ENCODE measurements around the gene PLEKHA8. TPM values are rescaled to one million over a fixed set of nuclear protein-coding genes. Genes with fewer than 3 reads are reported as not detected.

The PLEKHA8 gene
- total and polyA plus RNA-seq, 10 of the 15 experiments (the other 5 are each of a cell fraction or from before 2014, with no cell fraction given) = 1.1 to 13.2 (median 5.7) TPM

- no peak overlapping the region for H2AFZ ChIP-seq (ENCODE audit: control insufficient read depth, low read depth, low read length)
- H3K9me3 ChIP-seq (replicated peaks; ENCODE audit: control insufficient read depth, insufficient read depth, low read length) = no peaks in the 10 kb centered on the region
- no peak overlapping the region for H3K9ac ChIP-seq (ENCODE audit: control insufficient read depth, insufficient read depth, low read length)
- H3K79me2 ChIP-seq (ENCODE audit: control insufficient read depth, insufficient read depth, low read length) = no peaks in the 10 kb centered on the region
- no peak for FAIRE-seq
- H4K20me1 ChIP-seq (ENCODE audit: control insufficient read depth, insufficient read depth) = no peaks in the 10 kb centered on the region
- no TSS peak for BruUV-seq (replicated peaks)
- no peak overlapping the region for H3K4me2 ChIP-seq (ENCODE audit: control insufficient read depth, insufficient read depth)
- no peak for DNase-seq (ENCODE audit: low read depth, low spot score)
- peaks cover 3% of the 10 kb centered on the region for H3K4me1 ChIP-seq (ENCODE audit: control insufficient read depth, insufficient read depth, low read length)
- ATAC-seq = no peak
- intact Hi-C loops (cut with micrococcal nuclease; ENCODE audit: unreplicated experiment) = no loop called here
- no peaks in the 10 kb centered on the region for H3K36me3 ChIP-seq (ENCODE audit: control insufficient read depth in 2 of 2, insufficient read depth in 2 of 2, low read length in 1 of 2)
- H3K27ac ChIP-seq (ENCODE audit: control insufficient read depth, insufficient read depth) = no peak overlapping the region
- ChIA-PET POLR2A (no interaction called here), RAD21 (ENCODE audit: unreplicated experiment) (interaction anchor here (0.7 to 4.4 kb wide), 3 partner anchors 9 to 106 kb away, joined by 3 to 42 read pairs (median 3); no protein-coding TSS in a partner anchor), CTCF (interaction anchor here (0.9 to 2.7 kb wide), 4 partner anchors 8 to 182 kb away, joined by 3 to 12 read pairs (median 3); no protein-coding TSS in a partner anchor), SMC1A (ENCODE audit: uncharacterized antibody, unreplicated experiment) (interaction anchor here (1.3 to 9.4 kb wide), 5 partner anchors 9 to 182 kb away, joined by 3 to 74 read pairs (median 20); no protein-coding TSS in a partner anchor)
- 78% methylated on average over 16 of the region's 16 CpGs for WGBS (ENCODE audit: insufficient coverage, insufficient replicate concordance, low lambda C conversion rate, missing lambda C conversion rate)
- H3K4me3 ChIP-seq = no peak overlapping the region
- no peaks in the 10 kb centered on the region for H3K27me3 ChIP-seq (replicated peaks in 1 of 2; ENCODE audit: control insufficient read depth in 2 of 2, insufficient read depth in 2 of 2, low read length in 1 of 2)
- in situ Hi-C loops (cut with MboI) = no loop called here
- TF ChIP-seq BCLAF1 (IDR thresholded peaks at IDR 0.05) = no peak
- no peak for TF ChIP-seq STAT1 (conservative IDR thresholded peaks at IDR 0.05)
- no peak for TF ChIP-seq NR2F1 (conservative IDR thresholded peaks at IDR 0.05)
- no peak for TF ChIP-seq CEBPZ (IDR thresholded peaks at IDR 0.05; ENCODE audit: low read depth, low read length)
- TF ChIP-seq BACH1 (IDR thresholded peaks at IDR 0.05; ENCODE audit: borderline replicate concordance) = no peak
- TF ChIP-seq MTA3 (IDR thresholded peaks at IDR 0.05; ENCODE audit: borderline replicate concordance, low read length) = no peak
- TF ChIP-seq SIN3A (IDR thresholded peaks at IDR 0.05; ENCODE audit: low read depth, low read length) = no peak
- no peak for TF ChIP-seq PBX3 (IDR thresholded peaks at IDR 0.05; ENCODE audit: insufficient replicate concordance, low read depth, low read length)
- no peak for TF ChIP-seq CHD1 (IDR thresholded peaks at IDR 0.05; ENCODE audit: low read depth, low read length)
- no peak for TF ChIP-seq HDAC6 (IDR thresholded peaks at IDR 0.05; ENCODE audit: unreplicated experiment)
- no peak for TF ChIP-seq ZNF687 (IDR thresholded peaks at IDR 0.05)
- no peak for TF ChIP-seq POLR2A (IDR thresholded peaks at IDR 0.05; ENCODE audit: low read depth, low read length)
These were observed 140.8 kb downstream of the PLEKHA8 start for GRCh38 chr7:30168835-30169573.
